Central memory CD4-positive, alpha-beta T cell (primary cell): ENCODE data around the gene COL11A1.
"Not testable (repeated sequence)": the region's sequence is repeated elsewhere in the genome, so short reads cannot be mapped to it uniquely, and the experiment has no call there.

Experiments used
- DNase-seq: peaks from one replicate; pipeline ENCODE4 v3.0.0; 2022

COL11A1 gene

GRCh38 chr1:102833151-102833550 lies 275.2 kb downstream of the COL11A1 start:
- no peak for DNase-seq

GRCh38 chr1:102826706-102827105 lies 281.6 kb downstream of the COL11A1 start:
- not testable (repeated sequence) for DNase-seq
